ENCODE data around the gene BMP8B.
"Not testable (repeated sequence)": the region's sequence is repeated elsewhere in the genome, so short reads cannot be mapped to it uniquely, and the experiment has no call there.

Gene BMP8B

DNA sequence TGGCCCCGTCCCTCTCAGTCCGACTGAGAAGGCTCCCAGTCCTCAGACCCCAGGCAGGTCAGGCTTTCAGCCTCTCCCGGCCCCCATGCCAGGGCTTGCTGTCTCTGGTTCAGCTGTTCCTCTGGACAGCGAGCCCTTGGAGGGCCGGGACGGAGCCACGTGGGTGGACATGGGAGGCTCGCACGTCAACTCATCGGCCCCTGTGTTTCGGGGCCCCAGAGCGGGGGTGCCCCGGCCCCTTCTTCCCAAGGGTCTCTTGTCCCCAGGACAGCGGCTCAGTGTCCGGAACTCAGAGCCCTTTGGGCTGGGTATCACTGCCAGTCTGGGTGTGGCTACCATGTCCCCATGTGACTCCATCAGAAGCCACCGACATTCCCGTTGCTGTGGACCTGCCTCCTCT lies 10.8 kb downstream of the BMP8B start:
- not testable (repeated sequence) for DNase-seq

DNA sequence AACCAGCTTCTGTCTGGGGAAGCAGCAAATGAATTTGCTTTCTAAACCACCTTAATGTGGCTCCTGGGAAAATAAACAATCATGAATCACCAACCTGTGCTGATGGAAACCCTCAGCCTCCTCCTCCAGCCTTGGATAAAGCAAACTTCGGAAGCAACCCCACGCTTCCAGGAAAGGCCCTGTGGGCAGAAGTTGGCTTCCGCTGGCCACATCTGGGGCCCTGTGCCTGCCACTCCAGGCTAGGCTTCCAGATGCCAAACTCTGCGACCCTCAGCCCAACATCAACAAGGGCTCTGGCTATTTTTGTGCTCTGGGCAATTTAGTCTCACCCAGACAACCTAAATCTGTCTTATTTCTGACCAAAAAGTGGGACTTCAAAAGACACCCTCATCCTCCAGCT lies 11.4 kb downstream of the BMP8B start:
- DNase-seq = no peak

DNA sequence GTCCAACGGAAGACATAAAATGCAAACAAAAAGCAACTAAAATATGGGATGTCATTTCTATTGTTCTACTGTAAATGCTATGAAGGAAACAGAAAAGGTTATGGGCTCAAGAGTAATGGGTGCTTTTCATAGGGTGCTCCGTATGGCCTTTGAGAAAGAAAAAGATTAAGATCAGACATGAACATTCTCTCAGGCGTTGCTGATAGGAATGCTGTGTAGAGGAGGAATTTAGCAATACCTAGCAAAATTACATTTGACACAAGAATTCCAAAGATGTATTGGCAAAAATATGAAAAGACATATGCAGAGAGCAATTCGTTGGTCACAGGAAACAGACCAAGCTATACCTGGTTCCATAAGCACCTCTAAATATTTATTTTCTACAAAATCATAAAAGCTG lies 11.8 kb downstream of the BMP8B start:
- no peak for DNase-seq

DNA sequence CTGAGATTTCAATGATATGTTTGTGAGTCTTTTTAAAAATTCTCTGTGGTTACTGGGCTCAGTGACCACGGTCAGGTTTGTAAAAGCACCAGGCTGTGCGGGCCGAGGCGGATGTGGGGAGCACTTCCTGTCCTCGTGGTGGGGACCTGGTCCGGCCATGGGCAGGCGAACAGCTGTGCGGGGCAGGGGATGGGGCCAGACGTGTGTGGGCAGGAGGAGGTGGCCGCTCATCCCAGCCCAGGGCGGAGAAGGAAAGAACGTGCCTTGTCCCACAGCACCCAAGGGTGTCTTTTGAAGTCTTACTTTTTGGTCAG lies 12.3 kb downstream of the BMP8B start:
- no peak for DNase-seq

DNA sequence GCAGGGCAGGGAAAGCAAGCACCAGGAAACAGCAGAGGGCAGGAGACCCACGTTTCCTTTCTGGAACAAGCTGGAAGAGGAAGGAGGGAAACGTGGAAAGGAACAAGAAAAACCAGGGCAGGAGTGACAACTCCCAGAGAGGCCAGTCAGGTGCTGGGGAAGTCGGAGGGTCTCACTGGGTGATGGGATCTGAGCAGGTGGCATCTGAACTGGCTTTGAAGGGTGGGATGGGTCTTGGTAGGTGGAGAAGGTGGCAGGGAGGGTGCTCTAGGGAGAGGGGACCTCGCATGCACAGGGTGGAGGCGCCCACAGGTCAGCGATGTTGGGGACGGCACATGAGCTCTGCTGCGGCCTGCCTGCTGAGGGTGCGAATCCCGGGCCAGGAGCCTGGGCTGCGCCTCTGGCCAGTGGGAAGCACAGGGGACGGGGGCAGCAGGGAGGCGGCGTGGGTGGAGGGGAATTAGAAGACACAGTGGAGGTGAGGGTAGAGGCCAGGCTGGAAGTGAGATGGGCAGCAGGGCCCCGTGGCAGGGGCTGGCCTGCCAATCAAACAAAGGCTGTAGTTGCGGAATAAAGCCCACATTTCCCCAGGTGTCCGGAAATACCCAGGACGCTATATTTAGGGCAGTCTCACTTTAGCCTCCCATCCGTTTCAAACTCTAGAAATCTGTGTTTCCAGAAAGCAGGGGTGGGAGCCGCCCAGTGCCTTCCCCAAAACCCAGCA lies 12.8 kb downstream of the BMP8B start:
- not testable (repeated sequence) for DNase-seq

DNA sequence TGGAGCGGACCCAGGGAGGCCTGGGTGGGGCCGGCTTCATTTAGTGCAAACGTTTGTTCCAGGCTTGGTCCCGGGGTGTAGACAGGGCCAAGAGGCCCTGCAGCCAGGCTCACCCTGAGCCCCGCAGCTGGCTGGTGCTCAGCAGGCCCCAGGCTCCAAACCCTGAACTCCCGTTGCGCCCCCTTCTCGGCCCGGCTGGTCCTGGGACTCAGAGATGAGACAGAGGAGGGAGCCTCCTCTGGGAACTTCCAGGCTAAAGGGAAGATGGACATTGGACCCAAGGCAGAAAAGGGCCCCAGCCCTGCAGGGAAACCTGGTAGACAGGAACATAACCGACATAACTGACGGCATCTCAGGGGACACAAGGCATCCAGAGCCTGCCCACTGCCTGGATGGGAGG lies 13.5 kb downstream of the BMP8B start:
- not testable (repeated sequence) for DNase-seq

DNA sequence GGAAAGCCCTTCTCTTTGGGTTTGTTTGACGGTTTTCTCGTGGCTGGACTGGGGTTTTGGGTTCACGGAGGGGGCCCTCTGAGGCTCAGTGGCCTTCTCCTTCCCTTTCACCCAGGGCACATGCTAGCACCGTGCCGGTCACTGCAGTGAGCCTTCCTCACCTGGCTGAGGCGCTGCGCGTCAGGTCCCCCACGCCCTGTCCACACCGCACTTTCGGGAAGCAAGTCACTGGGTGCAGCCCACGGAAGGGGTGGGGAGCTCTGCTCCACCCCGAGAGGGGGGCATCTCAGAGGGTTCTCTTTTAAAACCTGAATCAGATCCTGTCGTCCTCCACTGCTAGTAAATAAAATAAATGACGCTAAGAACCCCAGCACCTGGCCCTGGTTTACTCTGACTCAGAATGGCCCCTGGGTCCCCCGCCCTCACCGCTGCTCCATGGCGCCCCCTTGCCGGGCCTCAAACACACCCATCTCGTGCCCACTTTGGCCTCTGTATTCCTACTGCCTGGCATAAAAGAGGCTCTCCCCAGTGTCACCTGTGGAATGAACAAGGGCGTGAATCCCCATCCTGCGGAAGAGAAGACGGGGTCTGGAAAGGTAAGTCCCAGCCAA lies 15.2 kb downstream of the BMP8B start:
- DNase-seq = not testable (repeated sequence)

DNA sequence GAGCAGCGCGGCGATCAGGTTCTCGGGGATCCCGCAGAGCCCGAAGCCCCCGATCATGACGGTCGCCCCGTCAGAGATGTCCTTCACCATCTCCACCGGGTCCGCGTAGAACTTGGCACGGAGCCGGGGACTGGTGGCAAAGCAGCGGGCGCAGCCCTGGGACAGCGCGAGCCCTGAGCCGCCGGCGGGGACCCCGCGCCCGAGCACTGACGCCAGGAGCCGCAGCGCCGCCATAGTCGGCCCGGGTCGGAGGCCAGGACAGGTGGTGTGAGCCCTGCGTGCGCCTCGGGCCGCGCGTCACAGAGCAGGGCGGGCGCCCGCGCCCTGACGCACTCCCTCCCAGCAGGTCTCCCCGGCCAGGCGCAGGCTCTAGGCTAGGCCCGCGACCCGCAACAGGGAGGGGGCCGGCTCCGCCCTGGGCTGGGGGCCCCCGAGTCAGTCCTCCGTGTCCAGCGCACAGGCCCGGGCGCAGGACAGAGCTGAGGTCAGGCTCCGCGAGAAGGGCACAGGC lies 17.6 kb downstream of the BMP8B start, which contains the start of gene OXCT2:
TSS of gene OXCT2 (minus strand) at position 327 of the 511 bp plus-strand sequence. CDS start at position 234, 93 bp downstream.
- not testable (repeated sequence) for DNase-seq

DNA sequence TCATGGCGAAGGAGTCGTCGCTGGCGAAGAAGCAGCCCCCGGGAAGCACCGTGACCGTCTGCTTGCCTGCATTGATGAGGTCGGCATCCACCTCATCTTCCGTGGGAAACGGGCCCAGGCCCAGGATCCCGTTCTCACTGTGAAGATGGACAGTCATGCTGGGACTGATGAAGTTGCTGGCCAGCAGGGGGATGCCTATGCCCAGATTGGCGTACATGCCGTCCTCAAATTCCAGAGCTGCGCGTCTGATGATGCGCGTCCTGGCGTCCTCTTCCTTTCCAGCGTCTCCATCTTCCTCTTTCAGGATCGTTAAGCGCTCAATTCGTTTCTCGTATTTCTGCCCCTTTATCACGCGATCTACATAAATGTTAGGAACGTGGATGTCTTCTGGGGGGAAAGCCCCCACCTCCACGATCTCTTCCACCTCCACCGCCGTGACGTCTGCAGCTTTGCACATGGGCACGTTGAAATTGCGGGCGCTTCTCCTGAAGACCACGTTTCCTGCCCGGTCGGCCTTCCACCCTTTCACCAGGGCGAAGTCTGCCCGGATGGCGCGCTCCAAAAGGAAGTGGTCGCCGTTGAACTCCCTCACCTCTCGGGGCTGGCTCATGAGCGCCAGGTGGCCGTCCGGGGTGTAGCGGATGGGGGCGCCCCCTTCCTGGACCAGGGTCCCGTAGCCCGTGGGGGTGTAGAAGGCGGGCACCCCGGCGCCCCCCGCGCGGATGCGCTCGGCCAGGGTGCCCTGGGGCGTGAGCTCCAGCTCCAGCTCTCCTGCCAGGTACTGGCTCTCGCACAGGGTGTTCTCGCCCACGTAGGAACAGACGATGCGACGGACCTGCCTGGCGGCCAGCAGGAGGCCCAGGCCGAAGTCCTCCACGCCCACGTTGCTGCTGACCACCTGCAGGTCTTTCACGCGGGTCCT lies 18.3 kb downstream of the BMP8B start:
- not testable (repeated sequence) for DNase-seq

DNA sequence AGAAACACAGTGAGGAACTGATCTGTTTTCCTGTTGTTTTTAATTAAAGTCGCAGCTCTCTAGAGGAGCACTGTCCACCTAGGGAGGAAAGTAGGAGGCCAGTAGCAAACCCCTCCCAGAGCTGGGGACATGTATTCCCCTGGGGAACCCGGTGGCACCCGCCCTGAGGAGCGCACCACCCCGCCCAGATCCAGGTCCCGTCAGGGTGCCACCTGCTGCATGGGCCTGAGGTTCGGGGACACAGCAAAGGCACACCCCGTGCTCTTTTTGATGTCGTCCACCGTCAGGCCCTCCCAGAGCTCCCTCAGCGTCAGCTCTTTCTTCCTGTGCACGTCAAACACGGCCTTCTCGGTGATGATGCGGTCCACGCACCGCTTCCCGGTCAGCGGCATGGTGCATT lies 19.2 kb downstream of the BMP8B start:
- DNase-seq = not testable (repeated sequence)

DNA sequence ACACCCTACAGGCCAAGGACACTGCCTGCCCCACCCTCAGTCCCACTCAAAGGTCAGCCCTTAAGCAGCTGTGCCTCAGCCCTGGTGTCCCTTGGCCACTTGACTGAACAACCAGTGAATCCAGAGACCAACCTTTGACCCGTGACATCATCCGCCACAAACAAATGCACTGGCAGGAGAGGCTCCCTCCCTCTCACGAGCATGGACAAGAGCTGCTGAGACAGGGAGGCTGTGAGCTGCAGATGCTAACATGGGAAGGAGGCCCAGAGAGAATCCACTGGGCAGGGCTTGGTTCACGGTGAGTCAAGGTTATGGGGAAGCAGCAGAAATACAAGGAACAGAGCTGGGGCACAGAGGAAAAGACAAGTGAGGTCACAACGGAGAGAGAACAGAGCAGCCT lies 22.2 kb downstream of the BMP8B start:
- DNase-seq = not testable (repeated sequence)

DNA sequence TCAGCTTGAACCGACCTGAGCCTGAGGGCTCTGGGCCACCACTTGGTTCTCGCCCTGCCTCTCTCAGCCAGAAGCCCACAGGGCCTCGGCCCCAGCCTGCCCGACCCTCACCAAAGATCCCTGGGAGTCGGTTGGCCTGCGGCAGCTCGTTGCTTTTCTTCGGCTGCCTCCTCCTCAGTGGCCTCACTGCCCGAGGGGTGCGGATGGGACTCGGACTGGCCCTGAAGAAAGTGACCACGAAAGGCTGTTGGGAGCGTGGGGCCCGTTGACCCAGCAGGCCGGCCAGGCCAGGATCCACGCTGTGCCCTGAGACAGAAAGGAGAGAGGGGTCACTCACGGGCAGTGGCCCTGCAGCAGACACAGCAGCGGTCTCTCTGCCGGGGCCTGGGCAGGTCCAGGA lies 24.2 kb downstream of the BMP8B start:
- DNase-seq = not testable (repeated sequence)

DNA sequence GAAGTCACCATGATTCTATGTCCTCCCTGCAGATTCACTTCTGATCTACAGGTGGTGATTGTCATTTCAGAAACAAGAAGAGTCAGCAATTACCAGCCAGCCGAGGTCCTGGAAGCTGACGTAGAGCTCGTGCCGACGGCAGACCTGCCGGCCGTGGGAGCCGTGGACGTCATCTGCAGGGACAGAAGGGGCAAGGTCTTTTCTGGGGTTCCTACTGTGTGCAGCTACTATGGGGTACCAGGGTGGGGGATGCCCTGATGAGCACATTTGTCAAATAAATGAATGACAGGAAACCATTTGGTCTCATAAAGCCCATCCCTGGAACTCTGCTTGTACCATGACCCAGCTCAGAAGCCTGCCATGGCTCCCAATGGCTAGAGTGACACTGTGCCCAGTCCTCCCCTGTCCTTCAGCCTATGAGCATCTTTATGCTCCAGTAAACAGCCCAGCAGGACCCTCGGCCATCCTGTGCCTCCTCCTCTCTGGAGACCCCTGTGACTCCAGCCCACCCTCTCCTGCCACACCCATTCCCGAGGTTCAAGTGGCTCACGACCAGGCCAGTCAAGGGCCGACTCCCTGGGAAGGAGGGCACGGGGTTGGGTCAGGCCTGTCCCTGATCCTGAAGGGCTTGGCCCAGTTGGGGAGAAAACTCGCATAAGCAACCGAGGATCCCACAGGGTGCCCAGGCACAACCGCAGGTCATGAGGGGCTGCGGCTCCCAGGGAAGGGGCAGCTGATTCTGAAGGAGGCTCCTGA lies 24.9 kb downstream of the BMP8B start:
- not testable (repeated sequence) for DNase-seq

DNA sequence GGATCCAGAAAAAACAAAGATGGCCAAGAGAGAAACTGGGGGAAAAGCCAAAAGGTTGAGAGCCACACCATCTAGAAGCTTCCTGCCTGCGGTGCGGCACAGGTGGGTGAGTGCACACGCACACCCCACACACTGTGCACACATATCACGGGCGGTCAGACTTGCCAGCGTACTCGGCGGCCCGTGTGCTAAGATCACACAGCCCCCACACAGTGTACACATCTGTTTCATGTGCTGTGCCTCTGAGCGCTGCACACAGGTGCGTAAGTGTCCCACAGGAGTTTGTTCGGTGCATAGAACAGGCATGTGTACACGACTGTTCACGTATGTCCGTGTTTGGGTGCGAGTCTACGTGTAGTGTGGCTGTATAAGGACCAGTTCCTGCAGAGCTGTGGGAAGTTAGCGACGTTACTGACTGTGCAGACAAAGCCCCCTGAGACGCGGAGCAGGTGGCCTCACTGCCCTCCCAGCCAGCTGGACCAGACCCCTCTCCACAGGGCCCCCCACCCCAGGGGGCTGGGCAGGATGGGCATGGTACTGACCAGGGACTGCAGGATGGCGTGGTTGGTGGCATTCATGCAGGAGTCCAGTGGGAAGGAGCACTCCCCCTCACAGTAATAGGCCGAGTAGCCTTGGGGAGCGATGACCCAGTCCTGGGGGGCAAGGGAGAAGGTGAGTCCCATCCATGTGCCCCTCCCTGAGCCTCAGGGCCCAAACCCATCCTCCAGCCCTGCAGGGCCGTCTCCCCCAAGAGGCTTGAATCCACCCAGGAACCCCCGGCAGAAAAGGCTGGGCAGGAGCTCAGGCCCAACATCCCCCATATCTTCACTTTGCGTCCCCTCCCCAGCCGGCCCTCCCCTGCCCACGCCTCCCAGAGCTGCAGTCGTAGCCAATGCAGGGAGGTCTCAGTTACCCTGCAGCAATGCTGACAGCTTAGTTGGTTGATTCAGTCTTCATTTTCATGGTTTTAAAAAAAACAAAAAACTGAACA lies 25.8 kb downstream of the BMP8B start:
- DNase-seq = no peak

DNA sequence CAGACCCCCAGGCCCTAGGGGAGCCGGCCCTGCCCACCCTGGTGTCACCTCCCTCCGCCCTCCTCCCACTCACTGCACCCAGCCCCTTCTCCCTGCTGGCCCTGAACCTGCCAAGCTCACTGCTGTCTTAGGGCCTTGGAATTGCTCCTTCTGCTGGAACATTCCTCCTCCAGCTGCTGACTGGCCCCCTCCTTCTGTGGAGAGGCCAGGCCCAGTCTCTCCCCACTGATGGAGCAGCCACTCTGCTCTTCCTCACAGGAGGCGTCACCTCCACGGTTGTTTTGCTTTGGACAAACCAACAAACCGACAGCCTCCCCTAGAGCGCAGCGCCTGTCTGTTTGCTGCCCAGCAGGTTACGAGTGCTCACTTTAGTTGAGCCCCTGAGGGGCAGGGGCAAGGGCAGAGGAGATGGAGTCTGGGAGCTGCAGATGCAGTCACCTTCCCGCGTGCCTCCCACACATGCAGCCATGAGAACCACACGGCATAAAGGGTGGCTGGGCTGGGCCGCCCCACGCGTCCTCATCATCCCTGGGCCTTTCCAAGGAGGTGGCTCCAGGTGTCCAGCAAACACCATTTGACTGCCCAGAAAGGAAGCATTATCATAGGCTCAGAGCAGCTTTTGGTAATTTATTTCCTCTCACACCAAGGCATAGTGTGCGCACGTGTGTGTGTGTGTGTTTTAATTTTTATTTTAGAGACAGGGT lies 27.0 kb downstream of the BMP8B start:
- DNase-seq = no peak

DNA sequence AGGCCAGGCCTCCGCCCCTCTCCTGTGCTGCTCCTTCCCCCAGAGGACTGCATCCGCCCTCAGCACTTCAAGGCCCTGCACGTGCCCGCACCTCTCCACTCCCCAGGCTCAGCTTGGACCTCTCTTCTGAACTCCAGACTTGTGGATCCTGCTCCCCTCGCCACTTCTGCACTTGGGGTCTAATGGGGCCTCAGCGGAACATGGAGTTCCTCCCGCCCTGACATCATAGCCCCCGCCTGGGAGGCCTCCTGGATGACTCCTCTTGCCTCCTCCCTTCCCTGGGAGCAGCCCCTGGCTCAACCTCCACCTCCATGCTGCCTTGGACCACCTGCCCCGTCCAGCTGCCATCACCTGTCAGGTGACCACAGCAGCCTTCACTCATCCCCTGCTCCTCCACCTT lies 27.6 kb downstream of the BMP8B start:
- DNase-seq = no peak

DNA sequence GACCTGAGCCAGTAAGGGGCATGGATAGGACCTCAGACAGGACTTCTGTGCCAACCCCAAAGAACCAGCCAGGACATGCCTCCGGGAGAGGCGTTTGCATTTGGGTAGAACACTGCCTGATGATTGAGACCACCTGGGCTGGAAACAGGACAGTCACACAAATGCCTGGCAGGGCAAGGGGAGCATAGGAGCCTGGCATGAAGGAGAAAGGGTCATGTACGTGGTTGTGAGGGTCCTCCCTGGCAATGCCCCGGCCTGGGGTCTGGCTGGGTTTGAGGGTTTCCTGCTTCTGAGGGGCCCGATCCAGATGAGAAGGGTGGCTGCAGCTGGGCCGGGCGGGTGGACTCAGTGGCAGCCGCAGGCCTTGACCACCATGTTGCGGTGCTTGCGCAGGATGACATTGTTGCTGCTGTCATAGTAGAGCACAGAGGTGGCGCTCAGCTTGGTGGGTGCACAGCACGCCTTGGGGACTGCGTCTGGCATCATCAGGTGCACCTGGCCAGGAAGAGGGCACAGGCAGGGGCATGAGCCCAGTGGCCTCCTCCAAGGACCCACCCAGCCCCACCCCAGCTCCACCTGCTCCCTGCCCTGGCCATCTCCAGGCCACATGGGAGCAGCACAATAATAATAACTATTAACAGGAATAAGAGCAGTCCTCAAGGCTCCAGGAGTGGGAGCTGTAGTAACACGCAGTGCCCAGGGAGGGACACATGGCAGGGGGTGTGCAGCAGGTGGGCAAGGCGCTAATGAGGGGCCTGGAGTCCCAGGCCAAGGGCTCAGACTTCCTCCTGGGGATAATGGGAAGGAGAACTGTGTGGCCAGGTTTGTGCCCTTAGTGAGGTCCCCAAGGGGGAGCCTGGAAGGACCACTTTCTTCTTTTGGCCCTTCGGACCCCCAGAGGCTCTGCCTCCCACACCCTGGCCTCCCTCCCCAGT lies 28.3 kb downstream of the BMP8B start:
- DNase-seq = no peak

DNA sequence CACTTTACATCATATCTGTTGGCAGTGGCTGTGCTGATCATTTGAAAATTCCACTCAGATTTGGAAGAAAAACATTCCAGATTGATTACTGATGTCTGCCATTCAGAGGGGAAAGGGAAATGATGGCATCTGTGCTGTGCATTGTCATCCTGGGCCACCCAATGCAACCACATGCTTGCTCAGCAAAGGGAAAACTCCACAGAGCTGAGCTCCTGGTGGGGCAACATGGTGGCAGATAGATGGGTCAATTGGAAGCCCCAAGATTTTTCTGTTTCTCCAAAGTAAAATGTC lies 29.3 kb downstream of the BMP8B start:
- DNase-seq = no peak

DNA sequence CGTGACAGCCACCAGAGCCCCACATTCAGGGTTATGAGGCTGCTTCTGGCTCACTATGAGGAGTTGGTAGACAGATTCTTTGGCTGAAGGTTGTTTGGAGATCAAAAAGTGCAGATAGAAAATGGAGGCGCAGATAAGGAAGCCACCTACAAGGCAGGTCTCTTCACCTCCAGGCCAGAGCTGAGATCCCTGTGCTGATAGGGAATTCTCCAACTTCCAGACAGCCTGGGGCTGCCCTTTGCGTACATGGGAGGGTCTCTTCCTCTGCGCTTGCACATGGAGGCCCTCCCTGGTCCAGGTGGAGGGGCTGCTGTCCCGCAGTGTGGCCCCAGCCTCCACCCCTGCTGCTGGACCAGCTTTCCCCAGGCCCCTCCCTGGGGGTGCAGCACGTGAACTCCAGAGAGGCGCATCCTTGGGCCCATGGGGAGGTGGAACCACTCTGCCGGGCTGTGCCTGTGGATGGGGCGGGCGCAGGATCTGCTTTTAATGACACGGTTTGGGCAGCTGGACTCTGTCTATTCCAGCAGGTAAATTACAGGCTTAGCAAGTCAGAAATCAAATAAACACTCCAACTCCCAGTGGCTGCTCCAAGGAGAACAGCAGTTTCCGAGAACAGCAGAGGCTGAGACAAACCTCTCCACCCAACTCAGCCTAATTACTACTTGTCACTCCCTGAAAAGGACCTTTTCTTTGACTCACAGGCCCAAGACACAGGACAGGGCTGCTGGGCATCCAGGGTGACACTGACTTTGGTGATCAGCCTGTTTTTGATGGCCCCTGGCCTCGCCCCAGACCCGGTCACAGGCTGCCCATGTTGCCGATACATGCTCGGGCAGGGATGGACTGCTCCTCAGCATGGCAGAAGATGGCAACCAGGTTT lies 29.9 kb downstream of the BMP8B start:
- DNase-seq = no peak
